Neutrophil (primary cell): Measurements from ENCODE around the gene PACS2.

Experiments used
- H3K27ac ChIP-seq: fragments of 200-600 bp; sonication (generic); 2 replicates; pipeline ENCODE4 v1.5.1; 2016; ENCODE audit warnings: mild to moderate bottlenecking, moderate library complexity
- H3K27me3 ChIP-seq: fragments of 200-600 bp; sonication (generic); 2 replicates; pipeline ENCODE4 v1.6.0; 2016; ENCODE audit warnings: mild to moderate bottlenecking
- H3K36me3 ChIP-seq: fragments of 200-600 bp; sonication (generic); 2 replicates; pipeline ENCODE4 v1.5.1; 2017
- H3K4me1 ChIP-seq, 2 experiments: fragments of 200-600 bp in 1 of 2; sonication (generic) in 1 of 2; 1 replicate in 1 of 2; 2 replicates in 1 of 2; pipeline versions ENCODE4 v1.5.1 to v1.6.1; 2013 to 2016; ENCODE audit warnings: low read depth in 1 of 2, low read length in 1 of 2, mild to moderate bottlenecking in 1 of 2, moderate library complexity in 1 of 2; ENCODE audit not compliant: control insufficient read depth in 1 of 2, insufficient read depth in 1 of 2
- H3K4me3 ChIP-seq, 2 experiments: fragments of 200-600 bp in 1 of 2; sonication (generic) in 1 of 2; 1 replicate in 1 of 2; 2 replicates in 1 of 2; pipeline ENCODE4 v1.5.1; 2013 to 2016; ENCODE audit warnings: low read depth in 1 of 2, low read length in 1 of 2, mild to moderate bottlenecking in 1 of 2, moderate library complexity in 1 of 2
- H3K9me3 ChIP-seq: fragments of 200-600 bp; sonication (generic); 2 replicates; pipeline ENCODE4 v1.5.1; 2016
- TF ChIP-seq, protein P1 (sequence below): fragments of 200-600 bp; sonication (generic); IDR thresholded peaks from 2 replicates; pipeline ENCODE4 v1.5.1; 2016; ENCODE audit warnings: antibody characterized with exemption

The PACS2 gene

DNA sequence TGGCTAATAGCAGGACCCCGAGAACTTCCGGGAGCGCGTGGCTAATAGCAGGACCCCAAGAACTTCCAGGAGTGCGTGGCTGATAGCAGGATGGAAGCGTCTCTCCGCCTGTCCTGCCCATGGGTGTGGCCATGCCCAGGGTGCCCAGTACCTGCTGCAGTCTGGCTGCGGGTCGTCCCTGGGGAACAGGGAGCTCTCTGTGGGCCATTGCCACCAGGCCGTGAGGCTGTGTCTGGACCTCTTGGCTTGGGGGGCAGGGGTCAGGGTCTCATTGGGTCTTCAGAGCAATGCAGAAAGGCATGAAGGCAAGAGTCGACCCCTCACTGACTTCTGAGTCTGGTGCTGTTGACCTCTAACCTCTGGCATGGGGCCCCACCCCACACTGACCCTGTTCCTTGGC is 35.4 kb downstream of the PACS2 start:
- Histone ChIP-seq H3K27me3 (no peaks in the 10 kb centered on the region), H3K36me3 (no peaks in the 10 kb centered on the region), H3K4me1 (no peaks in the 10 kb centered on the region), H3K9me3 (no peaks in the 10 kb centered on the region), H3K27ac (no peak overlapping the region), H3K4me3 (no peak overlapping the region)
- TF ChIP-seq, protein P1, sequence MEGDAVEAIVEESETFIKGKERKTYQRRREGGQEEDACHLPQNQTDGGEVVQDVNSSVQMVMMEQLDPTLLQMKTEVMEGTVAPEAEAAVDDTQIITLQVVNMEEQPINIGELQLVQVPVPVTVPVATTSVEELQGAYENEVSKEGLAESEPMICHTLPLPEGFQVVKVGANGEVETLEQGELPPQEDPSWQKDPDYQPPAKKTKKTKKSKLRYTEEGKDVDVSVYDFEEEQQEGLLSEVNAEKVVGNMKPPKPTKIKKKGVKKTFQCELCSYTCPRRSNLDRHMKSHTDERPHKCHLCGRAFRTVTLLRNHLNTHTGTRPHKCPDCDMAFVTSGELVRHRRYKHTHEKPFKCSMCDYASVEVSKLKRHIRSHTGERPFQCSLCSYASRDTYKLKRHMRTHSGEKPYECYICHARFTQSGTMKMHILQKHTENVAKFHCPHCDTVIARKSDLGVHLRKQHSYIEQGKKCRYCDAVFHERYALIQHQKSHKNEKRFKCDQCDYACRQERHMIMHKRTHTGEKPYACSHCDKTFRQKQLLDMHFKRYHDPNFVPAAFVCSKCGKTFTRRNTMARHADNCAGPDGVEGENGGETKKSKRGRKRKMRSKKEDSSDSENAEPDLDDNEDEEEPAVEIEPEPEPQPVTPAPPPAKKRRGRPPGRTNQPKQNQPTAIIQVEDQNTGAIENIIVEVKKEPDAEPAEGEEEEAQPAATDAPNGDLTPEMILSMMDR = no peak

DNA sequence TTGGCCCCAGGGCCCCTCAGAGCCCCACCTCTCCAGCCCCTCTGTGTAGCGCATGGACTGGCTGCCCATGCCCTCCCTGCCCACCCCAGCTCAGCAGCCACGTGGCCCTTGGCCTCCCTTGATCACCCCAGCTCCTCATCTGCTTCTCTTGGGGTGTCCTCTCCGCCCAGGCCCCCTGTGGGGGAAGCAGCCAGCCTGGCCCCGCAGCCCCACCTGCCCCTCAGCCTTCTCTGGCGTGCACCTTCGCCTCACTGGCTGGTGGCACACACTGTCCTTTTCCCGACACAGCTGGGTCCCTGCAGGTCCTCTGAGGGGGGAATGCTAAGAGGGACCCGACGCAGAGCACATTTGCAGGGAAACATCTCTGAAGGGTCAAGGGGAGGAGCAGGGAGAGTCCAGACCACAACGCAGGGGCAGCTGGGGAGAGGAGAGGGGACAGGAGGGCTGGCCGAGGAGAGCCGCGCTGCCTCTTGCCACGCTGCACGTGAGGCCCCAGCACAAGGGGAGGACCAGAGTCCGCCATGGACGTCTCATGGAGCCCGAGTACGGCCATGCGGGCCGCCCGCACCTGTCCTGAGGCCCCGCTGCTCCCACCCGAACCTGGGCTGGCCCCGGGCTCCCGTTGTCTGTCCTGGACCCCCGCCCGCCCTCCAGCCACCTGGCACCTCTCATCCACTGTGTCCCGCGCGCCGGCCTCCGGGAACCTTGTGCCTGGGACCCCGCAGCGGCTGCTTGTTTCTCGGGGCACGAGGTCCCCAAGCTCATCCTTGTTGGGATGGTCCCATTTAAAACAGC is 36.1 kb downstream of the PACS2 start:
- Histone ChIP-seq H3K9me3 (no peaks in the 10 kb centered on the region), H3K4me1 (no peaks in the 10 kb centered on the region), H3K36me3 (no peaks in the 10 kb centered on the region), H3K27ac (no peak overlapping the region), H3K27me3 (no peaks in the 10 kb centered on the region), H3K4me3 (no peak overlapping the region)
- TF ChIP-seq, protein P1 = no peak

DNA sequence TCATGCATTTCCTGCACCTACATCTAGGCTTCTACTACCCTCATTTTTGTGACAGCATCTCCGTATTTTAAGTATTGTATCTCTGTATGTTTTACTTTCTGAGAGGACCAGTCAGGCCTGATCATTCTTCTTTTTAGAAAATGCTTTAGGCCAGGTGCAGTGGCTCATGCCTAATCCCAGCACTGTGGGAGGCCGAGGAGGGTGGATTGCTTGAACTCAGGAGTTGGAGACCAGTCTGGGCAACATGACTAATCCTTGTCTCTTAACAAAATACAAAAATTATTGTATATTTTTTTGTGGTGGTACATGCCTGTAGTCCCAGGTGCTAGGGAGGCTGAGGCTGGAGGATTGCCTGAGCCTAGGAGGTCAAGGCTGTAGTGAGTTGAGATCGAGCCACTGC is 36.9 kb downstream of the PACS2 start:
- TF ChIP-seq, protein P1 = no peak
- no peaks in the 10 kb centered on the region for H3K9me3 ChIP-seq
- no peak overlapping the region for H3K27ac ChIP-seq
- H3K4me3 ChIP-seq = no peak overlapping the region
- no peaks in the 10 kb centered on the region for H3K36me3 ChIP-seq
- H3K4me1 ChIP-seq = no peaks in the 10 kb centered on the region
- no peaks in the 10 kb centered on the region for H3K27me3 ChIP-seq

DNA sequence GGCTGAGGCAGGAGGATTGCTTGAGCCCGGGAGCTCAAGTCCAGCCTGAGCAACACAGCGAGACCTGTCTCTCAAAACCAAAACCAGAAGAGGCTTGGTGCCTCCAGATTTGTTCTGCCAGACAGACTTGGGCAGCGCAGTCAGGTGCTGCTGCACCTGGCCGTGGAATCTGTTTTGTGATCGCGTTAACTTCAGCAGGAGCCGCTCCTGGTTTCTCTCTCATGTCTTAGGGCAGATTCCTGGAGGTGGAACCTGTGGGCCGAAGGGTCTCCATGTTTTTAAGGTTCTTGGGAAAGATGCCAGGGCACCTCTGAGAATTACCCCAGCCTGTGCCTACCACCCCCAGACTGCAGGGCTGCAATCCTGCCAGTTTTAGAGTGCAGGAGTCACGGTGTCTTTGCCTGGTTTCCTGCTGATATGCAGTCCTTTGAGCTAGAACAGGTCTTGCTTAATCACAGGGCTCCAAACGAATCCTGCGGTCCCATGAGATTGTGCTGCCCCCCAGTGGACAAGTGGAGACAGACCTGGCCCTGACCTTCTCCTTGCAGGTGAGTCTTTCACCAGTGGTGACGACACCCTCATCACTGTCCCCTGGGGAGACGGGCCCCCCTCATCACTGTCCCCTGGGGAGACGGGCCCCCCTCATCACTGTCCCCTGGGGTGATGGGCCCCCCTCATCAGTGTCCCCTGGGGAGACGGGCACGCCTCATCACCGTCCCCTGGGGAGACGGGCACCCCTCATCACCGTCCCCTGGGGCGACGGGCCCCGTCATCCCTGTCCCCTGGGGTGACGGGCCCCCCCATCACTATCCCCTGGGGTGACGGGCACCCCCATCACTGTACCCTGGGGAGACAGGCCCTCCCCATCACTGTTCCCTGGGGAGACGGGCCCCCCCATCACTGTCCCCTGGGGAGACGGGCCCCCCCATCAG is 37.6 kb downstream of the PACS2 start:
- Histone ChIP-seq H3K4me3 (no peak overlapping the region), H3K9me3 (no peaks in the 10 kb centered on the region), H3K36me3 (no peaks in the 10 kb centered on the region), H3K4me1 (no peaks in the 10 kb centered on the region), H3K27me3 (no peaks in the 10 kb centered on the region), H3K27ac (no peak overlapping the region)
- TF ChIP-seq, protein P1 = peak; percentile 69

DNA sequence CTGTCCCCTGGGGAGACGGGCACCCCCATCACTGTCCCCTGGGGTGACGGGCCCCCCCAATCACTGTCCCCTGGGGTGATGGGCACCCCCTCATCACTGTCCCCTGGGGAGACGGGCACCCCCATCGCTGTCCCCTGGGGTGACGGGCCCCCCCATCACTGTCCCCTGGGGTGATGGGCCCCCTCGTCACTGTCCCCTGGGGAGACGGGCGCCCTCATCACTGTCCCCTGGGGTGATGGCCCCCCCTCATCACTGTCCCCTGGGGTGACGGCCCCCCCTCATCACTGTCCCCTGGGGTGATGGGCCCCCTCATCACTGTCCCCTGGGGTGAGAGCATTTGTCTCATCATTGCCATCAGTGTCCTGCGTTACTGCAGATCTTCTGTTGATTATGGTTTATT is 38.6 kb downstream of the PACS2 start:
- Histone ChIP-seq H3K36me3 (no peaks in the 10 kb centered on the region), H3K27me3 (no peaks in the 10 kb centered on the region), H3K27ac (no peak overlapping the region), H3K4me1 (no peaks in the 10 kb centered on the region), H3K4me3 (no peak overlapping the region), H3K9me3 (no peaks in the 10 kb centered on the region)
- TF ChIP-seq, protein P1 = no peak
